Left lung (tissue), 10 donors: Measurements from ENCODE around the gene ADAMTS10. TPM values are rescaled to one million over a fixed set of nuclear protein-coding genes. Genes with fewer than 3 reads are reported as not detected.

ENCODE experiments used
- ATAC-seq: fragments of 200-7000 bp; cut with Tn5 transposase; one replicate; pipeline ENCODE4 v1.9.1; 2020; ENCODE audit warnings: moderate library complexity
- DNase-seq, 4 donors: peaks; one replicate each; pipeline ENCODE4 v3.0.0-alpha.2; 2013 to 2020
- H3K27ac ChIP-seq, 2 donors: fragments of 200-600 bp; sonication (generic) in 1 of 2; one replicate each; pipeline versions ENCODE4 v1.5.0 to v1.8.0; 2020 to 2021
- H3K27me3 ChIP-seq, 2 donors: fragments of 200-600 bp; sonication (generic) in 1 of 2; one replicate each; pipeline versions ENCODE4 v1.5.0 to v1.8.0; 2020 to 2021
- H3K36me3 ChIP-seq, 2 donors: fragments of 200-600 bp; sonication (generic) in 1 of 2; one replicate each; pipeline versions ENCODE4 v1.5.0 to v1.8.0; 2020 to 2021
- H3K4me1 ChIP-seq, 2 donors: fragments of 200-600 bp; one replicate each; pipeline ENCODE4 v1.8.0; 2021
- H3K4me3 ChIP-seq, 2 donors: fragments of 200-600 bp; sonication (generic) in 1 of 2; one replicate each; pipeline versions ENCODE4 v1.5.0 to v1.8.0; 2020 to 2021; ENCODE audit warnings: mild to moderate bottlenecking in 1 of 2
- H3K9me3 ChIP-seq, 2 donors: fragments of 200-600 bp; sonication (generic) in 1 of 2; one replicate each; pipeline versions ENCODE4 v1.5.0 to v1.8.0; 2020 to 2021
- intact Hi-C, 2 donors: fragments of 100-400 bp; cut with DNase I; formaldehyde crosslinking; loops; one replicate each; pipeline versions ENCODE4 v1.11.2 to v1.14.2; 2022
- polyA plus RNA-seq, 6 donors: library from polyadenylated mRNA; unstranded; fragments of 120-200 nt; gene quantifications; one replicate each; pipeline ENCODE4 v1.2.1, GENCODE V29; 2013; ENCODE audit not compliant: insufficient read length in 6 of 6
- total RNA-seq, 2 donors: library from RNA; stranded (reverse); fragmentation: NEBNext Ultra II Directional; extraction: Animal tissue kit (Norgen Biotek cat#: 25700); gene quantifications; one replicate each; pipeline ENCODE4 v1.2.1, GENCODE V29; 2021
- TF ChIP-seq, protein P1 (sequence below), 2 donors: fragments of 200-600 bp; sonication (generic) in 1 of 2; IDR thresholded peaks; one replicate each; pipeline versions ENCODE4 v1.5.0 to v1.8.0; 2021; ENCODE audit warnings: antibody characterized with exemption in 2 of 2
- donor health status: DM: no; HTN: yes; CAD: no.
- donor health status: DM: no; HTN: no; CAD: no.

The ADAMTS10 gene
- total and polyA plus RNA-seq, 8 donors, result 18.5 to 72.2 (median 56.9) TPM

DNA sequence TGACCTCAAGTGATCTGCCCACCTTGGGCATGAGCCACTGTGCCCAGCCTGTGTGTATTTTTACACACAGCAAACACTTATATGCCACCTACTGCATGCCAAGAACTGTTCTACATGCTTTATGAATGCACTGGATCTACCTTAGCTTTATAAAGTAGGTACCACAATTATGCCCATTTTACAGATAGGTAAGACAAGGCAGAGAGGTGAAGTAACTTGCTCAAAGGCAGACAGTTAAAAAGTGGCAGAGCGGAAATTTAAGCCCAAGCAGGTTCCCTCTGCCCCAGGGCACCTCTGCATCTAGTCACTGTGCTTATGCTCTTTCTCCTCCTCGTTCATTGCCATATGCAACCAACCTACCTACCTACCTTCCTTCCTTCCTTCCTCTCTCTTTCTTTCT is 10.5 kb downstream of the ADAMTS10 start:
- intact Hi-C loops, result no loop called here
- no peak for DNase-seq
- no peak overlapping the region for H3K27ac ChIP-seq
- H3K27me3 ChIP-seq, result no peaks in the 10 kb centered on the region
- TF ChIP-seq, protein P1, sequence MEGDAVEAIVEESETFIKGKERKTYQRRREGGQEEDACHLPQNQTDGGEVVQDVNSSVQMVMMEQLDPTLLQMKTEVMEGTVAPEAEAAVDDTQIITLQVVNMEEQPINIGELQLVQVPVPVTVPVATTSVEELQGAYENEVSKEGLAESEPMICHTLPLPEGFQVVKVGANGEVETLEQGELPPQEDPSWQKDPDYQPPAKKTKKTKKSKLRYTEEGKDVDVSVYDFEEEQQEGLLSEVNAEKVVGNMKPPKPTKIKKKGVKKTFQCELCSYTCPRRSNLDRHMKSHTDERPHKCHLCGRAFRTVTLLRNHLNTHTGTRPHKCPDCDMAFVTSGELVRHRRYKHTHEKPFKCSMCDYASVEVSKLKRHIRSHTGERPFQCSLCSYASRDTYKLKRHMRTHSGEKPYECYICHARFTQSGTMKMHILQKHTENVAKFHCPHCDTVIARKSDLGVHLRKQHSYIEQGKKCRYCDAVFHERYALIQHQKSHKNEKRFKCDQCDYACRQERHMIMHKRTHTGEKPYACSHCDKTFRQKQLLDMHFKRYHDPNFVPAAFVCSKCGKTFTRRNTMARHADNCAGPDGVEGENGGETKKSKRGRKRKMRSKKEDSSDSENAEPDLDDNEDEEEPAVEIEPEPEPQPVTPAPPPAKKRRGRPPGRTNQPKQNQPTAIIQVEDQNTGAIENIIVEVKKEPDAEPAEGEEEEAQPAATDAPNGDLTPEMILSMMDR (IDR thresholded peaks at IDR 0.05), result no peak
- H3K9me3 ChIP-seq, result peaks cover 0 to 8% of the 10 kb centered on the region in 2 donors
- H3K4me1 ChIP-seq, result peaks cover 0 to 3% of the 10 kb centered on the region in 2 donors
- no peak for ATAC-seq
- no peak overlapping the region for H3K4me3 ChIP-seq
- peaks cover 0 to 5% of the 10 kb centered on the region in 2 donors for H3K36me3 ChIP-seq

DNA sequence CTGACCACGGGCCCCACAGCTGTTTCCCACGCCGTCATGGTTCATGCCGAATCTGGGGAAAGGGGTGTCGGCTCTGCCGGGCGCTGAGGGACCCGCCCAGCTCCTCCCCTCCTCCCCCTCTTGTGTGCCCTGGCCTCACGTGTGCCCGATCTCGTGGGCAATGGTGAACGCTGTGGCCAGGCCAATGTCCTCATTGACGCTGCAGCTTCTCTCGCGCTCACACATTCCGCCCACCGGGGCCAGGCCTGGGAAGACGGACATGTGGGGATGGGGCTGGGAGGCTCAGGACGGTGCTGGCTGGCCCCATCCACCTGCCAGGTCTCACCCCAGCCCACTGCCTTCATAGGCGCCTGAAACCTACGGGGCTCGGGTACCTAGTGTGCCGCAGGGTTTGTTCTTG is 14.3 kb downstream of the ADAMTS10 start:
- intact Hi-C loops, result no loop called here
- TF ChIP-seq, protein P1 (IDR thresholded peaks at IDR 0.05), result no peak
- Histone ChIP-seq H3K27ac (no peak overlapping the region), H3K4me3 (no peak overlapping the region), H3K9me3 (peaks cover 0 to 10% of the 10 kb centered on the region in 2 donors), H3K36me3 (no peaks in the 10 kb centered on the region), H3K27me3 (peaks cover 0 to 23% of the 10 kb centered on the region in 2 donors), H3K4me1 (peaks cover 0 to 30% of the 10 kb centered on the region in 2 donors)
- no peak for DNase-seq
- ATAC-seq, result no peak

DNA sequence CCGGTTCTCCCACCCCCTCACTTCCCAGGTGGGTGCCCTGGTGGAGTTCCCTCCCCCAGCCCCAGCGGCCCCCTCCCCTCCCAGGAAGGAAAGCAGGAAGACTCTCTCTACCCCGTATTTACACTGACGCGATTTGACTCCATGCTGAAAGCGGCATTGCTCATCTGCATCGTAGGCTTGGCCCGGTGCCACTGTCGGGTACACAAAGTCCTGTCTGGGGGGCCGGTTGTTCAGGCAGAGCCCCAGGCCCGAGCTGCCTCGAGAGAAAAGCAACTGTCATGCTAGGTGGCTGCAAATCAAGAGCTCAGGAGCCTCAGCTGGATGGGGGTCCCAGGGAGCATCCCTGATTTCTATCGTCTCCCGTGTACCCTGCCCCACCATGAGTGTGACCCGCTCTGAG is 14.9 kb downstream of the ADAMTS10 start:
- TF ChIP-seq, protein P1 (IDR thresholded peaks at IDR 0.05), result no peak
- intact Hi-C loops, result no loop called here
- Histone ChIP-seq H3K27me3 (peaks cover 0 to 28% of the 10 kb centered on the region in 2 donors), H3K27ac (no peak overlapping the region), H3K9me3 (peaks cover 0 to 10% of the 10 kb centered on the region in 2 donors), H3K4me1 (peaks cover 0 to 30% of the 10 kb centered on the region in 2 donors), H3K36me3 (no peaks in the 10 kb centered on the region), H3K4me3 (no peak overlapping the region)
- ATAC-seq (no peak), DNase-seq (no peak)

DNA sequence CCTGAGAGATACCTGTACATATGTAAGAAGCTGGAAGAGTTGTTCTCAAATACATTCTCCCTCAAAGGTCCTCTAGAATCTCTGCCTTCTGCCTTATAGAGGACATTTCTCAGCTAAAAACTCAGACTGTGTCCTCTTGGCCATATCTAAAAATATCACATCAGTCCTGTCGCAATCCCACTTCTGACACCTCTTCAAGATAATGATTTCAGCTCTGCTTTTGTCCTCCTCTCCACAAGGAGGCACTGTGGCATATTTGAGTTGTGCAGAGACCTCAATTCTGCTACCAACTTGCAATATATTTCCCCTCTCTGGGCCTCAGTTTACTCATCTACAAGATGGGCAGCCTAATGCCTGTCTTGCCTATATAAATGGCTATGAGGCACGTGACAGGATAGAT is 16.6 kb downstream of the ADAMTS10 start:
- Histone ChIP-seq H3K36me3 (no peaks in the 10 kb centered on the region), H3K27me3 (peaks cover 0 to 34% of the 10 kb centered on the region in 2 donors), H3K9me3 (peaks cover 0 to 10% of the 10 kb centered on the region in 2 donors), H3K4me3 (no peak overlapping the region), H3K4me1 (peaks cover 0 to 30% of the 10 kb centered on the region in 2 donors), H3K27ac (no peak overlapping the region)
- ATAC-seq (no peak), DNase-seq (no peak)
- intact Hi-C loops, result no loop called here
- TF ChIP-seq, protein P1 (IDR thresholded peaks at IDR 0.05), result no peak

DNA sequence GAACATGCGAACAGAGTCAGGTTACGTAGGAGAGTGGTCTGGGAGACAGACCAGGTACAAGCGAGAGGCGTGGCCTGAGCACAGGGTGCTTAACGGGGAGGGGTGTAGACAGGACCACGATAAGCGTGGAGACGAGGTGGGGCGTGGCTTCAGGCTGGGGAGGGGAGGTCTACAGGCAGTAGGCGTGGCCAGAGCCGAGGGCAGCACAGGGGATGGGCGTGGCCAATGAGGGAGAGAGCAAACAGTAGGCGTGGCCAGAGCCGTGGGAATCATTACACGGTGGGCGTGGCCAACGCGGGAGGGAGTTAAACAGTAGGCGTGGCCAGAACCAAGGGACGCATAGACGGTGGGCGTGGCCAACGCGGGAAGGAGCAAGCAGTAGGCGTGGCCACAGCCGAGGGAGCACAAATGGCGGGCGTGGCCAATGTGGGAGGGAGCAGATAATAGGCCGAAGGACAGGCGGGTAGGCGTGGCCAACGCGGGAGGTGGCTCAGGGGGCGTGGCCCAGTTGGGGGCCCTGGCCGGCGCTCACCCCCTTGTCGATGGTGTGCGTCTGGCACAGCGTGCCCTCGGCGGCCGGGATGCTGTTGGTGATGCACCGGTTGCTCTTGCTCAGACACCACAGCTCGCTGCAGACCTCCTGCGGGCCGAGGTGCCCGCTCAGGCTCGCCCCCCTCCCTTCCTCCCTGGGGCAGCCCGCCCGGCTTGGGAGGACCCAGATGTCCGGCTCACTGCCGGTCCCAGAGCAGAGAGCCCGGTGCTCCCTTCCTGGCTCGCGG is 18.1 kb downstream of the ADAMTS10 start:
- DNase-seq (peak; percentile 80 to 92 (median 89)), ATAC-seq (peak; percentile 88)
- H3K9me3 ChIP-seq, result peaks cover 0 to 10% of the 10 kb centered on the region in 2 donors
- no peaks in the 10 kb centered on the region for H3K36me3 ChIP-seq
- peaks cover 0 to 34% of the 10 kb centered on the region in 2 donors for H3K27me3 ChIP-seq
- no peak overlapping the region for H3K27ac ChIP-seq
- peaks cover 0 to 30% of the 10 kb centered on the region in 2 donors for H3K4me1 ChIP-seq
- TF ChIP-seq, protein P1 (IDR thresholded peaks at IDR 0.05), result no peak
- H3K4me3 ChIP-seq, result peak overlapping the region; percentile 5 to 25
- intact Hi-C loops, result no loop called here
